GM23338 (cell line): ENCODE results near the gene MLLT6. TPM values are rescaled to one million over a fixed set of nuclear protein-coding genes. Genes with fewer than 3 reads are reported as not detected.

Experiments
- ATAC-seq: fragments of 200-7000 bp; cut with Tn5 transposase; 3 replicates; pipeline ENCODE4 v1.9.1; 2020
- DNase-seq: peaks from one replicate; pipeline ENCODE4 v3.0.0-alpha.2; 2015; ENCODE audit warnings: low spot score
- H2AFZ ChIP-seq: fragments of 200-600 bp; sonication (generic); 2 replicates; pipeline ENCODE4 v1.8.0; 2016; ENCODE audit warnings: antibody characterized with exemption, mild to moderate bottlenecking, moderate library complexity
- H3F3A ChIP-seq: fragments of 200-600 bp; sonication (generic); replicated peaks from 2 replicates; pipeline ENCODE4 v1.8.0; 2017; ENCODE audit warnings: antibody characterized with exemption, mixed run types, low read depth
- H3K27ac ChIP-seq: fragments of 200-600 bp; sonication (generic); 2 replicates; pipeline ENCODE4 v1.6.1; 2016; ENCODE audit warnings: low read depth
- H3K27me3 ChIP-seq: fragments of 200-600 bp; sonication (generic); 2 replicates; pipeline ENCODE4 v1.8.0; 2016; ENCODE audit warnings: mild to moderate bottlenecking, mixed run types, moderate library complexity; ENCODE audit not compliant: insufficient read depth
- H3K36me3 ChIP-seq: fragments of 200-600 bp; sonication (generic); 2 replicates; pipeline ENCODE4 v1.8.0; 2016; ENCODE audit warnings: mild to moderate bottlenecking; ENCODE audit not compliant: insufficient read depth
- H3K4me1 ChIP-seq: fragments of 200-600 bp; sonication (generic); 2 replicates; pipeline ENCODE4 v1.8.0; 2016; ENCODE audit warnings: mild to moderate bottlenecking, moderate library complexity; ENCODE audit not compliant: insufficient read depth
- H3K4me2 ChIP-seq: fragments of 200-600 bp; sonication (generic); 2 replicates; pipeline ENCODE4 v1.7.1; 2017; ENCODE audit warnings: mixed run types
- H3K4me3 ChIP-seq: fragments of 200-600 bp; sonication (generic); 2 replicates; pipeline ENCODE4 v1.6.1; 2016; ENCODE audit warnings: mixed run types
- H3K79me2 ChIP-seq: fragments of 200-600 bp; sonication (generic); replicated peaks from 2 replicates; pipeline ENCODE4 v1.8.0; 2017; ENCODE audit warnings: mild to moderate bottlenecking; ENCODE audit not compliant: insufficient read depth
- H3K9me2 ChIP-seq: fragments of 200-600 bp; sonication (generic); 2 replicates; pipeline ENCODE4 v1.8.0; 2017; ENCODE audit not compliant: insufficient read depth
- H4K20me1 ChIP-seq: fragments of 200-600 bp; sonication (generic); replicated peaks from 2 replicates; pipeline ENCODE4 v1.8.0; 2017; ENCODE audit warnings: mild to moderate bottlenecking; ENCODE audit not compliant: insufficient read depth
- H3K27ac Mint-ChIP-seq: 2 replicates; pipeline ENCODE4 v1.8.0; 2020; ENCODE audit warnings: inconsistent platforms, mild to moderate bottlenecking, moderate library complexity, mixed read lengths
- H3K27me3 Mint-ChIP-seq: 3 replicates; pipeline ENCODE4 v1.8.0; 2022; ENCODE audit warnings: low read depth, mild to moderate bottlenecking, moderate library complexity, mixed read lengths, inconsistent platforms; ENCODE audit not compliant: insufficient read depth, poor library complexity
- H3K36me3 Mint-ChIP-seq: 3 replicates; pipeline ENCODE4 v1.8.0; 2021; ENCODE audit warnings: low read depth, mild to moderate bottlenecking, inconsistent platforms, moderate library complexity, mixed read lengths
- H3K4me1 Mint-ChIP-seq: 3 replicates; pipeline ENCODE4 v1.8.0; 2020; ENCODE audit warnings: mild to moderate bottlenecking, inconsistent platforms, mixed read lengths
- H3K4me3 Mint-ChIP-seq: 3 replicates; pipeline ENCODE4 v1.8.0; 2021; ENCODE audit warnings: moderate library complexity, mild to moderate bottlenecking, inconsistent platforms, mixed read lengths
- H3K9me3 Mint-ChIP-seq: 3 replicates; pipeline ENCODE4 v1.8.0; 2020; ENCODE audit warnings: moderate library complexity, mild to moderate bottlenecking, inconsistent platforms, mixed read lengths
- ETS1 ChIP-seq: IDR thresholded peaks from 2 replicates; pipeline ENCODE4 v1.6.1; 2016; ENCODE audit warnings: antibody characterized with exemption
- EZH2 ChIP-seq: fragments of 200-600 bp; sonication (generic); IDR thresholded peaks from one replicate; pipeline ENCODE4 v1.8.0; 2017; ENCODE audit warnings: antibody characterized with exemption, mild to moderate bottlenecking, low read depth; ENCODE audit not compliant: unreplicated experiment
- EZH2phosphoT487 ChIP-seq: fragments of 200-600 bp; sonication (generic); IDR thresholded peaks from one replicate; pipeline ENCODE4 v1.8.1; 2018; ENCODE audit warnings: antibody characterized with exemption; ENCODE audit not compliant: unreplicated experiment
- JUNB ChIP-seq: IDR thresholded peaks from one replicate; pipeline ENCODE4 v1.6.1; 2016; ENCODE audit warnings: antibody characterized with exemption; ENCODE audit not compliant: unreplicated experiment
- NANOG ChIP-seq: IDR thresholded peaks from 2 replicates; pipeline ENCODE4 v1.6.1; 2016; ENCODE audit warnings: antibody characterized with exemption, borderline replicate concordance
- POLR2AphosphoS5 ChIP-seq: IDR thresholded peaks from 2 replicates; pipeline ENCODE4 v1.6.1; 2016; ENCODE audit warnings: antibody characterized with exemption, low read depth
- STAT1 ChIP-seq: IDR thresholded peaks from one replicate; pipeline ENCODE4 v1.6.1; 2016; ENCODE audit warnings: antibody characterized with exemption; ENCODE audit not compliant: unreplicated experiment
- ZNF114 ChIP-seq: fragments of 250-450 bp; sonication (Bioruptor Pico); IDR thresholded peaks from 2 replicates; pipeline ENCODE4 v1.5.0; 2020; ENCODE audit warnings: mild to moderate bottlenecking, moderate library complexity
- ZNF462 ChIP-seq: fragments of 250-450 bp; sonication (Bioruptor Pico); IDR thresholded peaks from 2 replicates; pipeline ENCODE4 v1.5.0; 2020; ENCODE audit warnings: mild to moderate bottlenecking, moderate library complexity
- polyA plus RNA-seq: library from polyadenylated mRNA; unstranded; fragments of >200 nt; fragmentation: Nextera tagmentation; extraction: Ambion mirVana; gene quantifications from 2 replicates; pipeline ENCODE4 v1.2.1, GENCODE V29; 2016
- total RNA-seq: library from RNA; depleted of rRNA; stranded (reverse); fragments of >200 nt; shearing (Covaris generic); gene quantifications from 2 replicates; pipeline ENCODE4 v1.2.3, GENCODE V29; 2014
- TF ChIP-seq, protein P1 (sequence below), 2 experiments: fragments of 200-600 bp in 1 of 2; sonication (generic) in 1 of 2; conservative IDR thresholded peaks; 2 replicates each; pipeline versions ENCODE4 v1.5.1 to v1.6.1; 2016 to 2017; ENCODE audit warnings: antibody characterized with exemption in 2 of 2, low read depth in 2 of 2, mild to moderate bottlenecking in 2 of 2, moderate library complexity in 1 of 2

The MLLT6 gene
- total and polyA plus RNA-seq, 2 experiments from 2014 or later, result 2.6 to 2.8 TPM

- H2AFZ ChIP-seq, result no peak overlapping the region
Measured at GRCh38 chr17:38693700-38694329, 11.3 kb upstream of the MLLT6 start.

More at GRCh38 chr17:38693700-38694329, 11.3 kb upstream of the MLLT6 start:
- H3K27ac ChIP-seq, result no peak overlapping the region
- no peaks in the 10 kb centered on the region for H4K20me1 ChIP-seq
- no peak overlapping the region for H3K4me3 Mint-ChIP-seq
- no peaks in the 10 kb centered on the region; the same call in 2 of the 3 replicates for H3K36me3 Mint-ChIP-seq
- no peak overlapping the region for H3K4me2 ChIP-seq
- H3K4me1 Mint-ChIP-seq, result peaks cover 15% of the 10 kb centered on the region
- no peak overlapping the region for H3K27ac Mint-ChIP-seq
- H3K79me2 ChIP-seq, result no peaks in the 10 kb centered on the region
- H3K27me3 Mint-ChIP-seq, result peaks cover 33% of the 10 kb centered on the region
- no peak overlapping the region for H3K4me3 ChIP-seq
- DNase-seq (no peak), ATAC-seq (no peak)
- H3K9me3 Mint-ChIP-seq, result no peaks in the 10 kb centered on the region
- H3K4me1 ChIP-seq, result no peaks in the 10 kb centered on the region
- TF ChIP-seq JUNB, result no peak
- TF ChIP-seq ETS1, result no peak
- TF ChIP-seq NANOG, result no peak
- no peak for TF ChIP-seq POLR2AphosphoS5
- no peak for TF ChIP-seq EZH2phosphoT487
- no peak for TF ChIP-seq ZNF462
- TF ChIP-seq EZH2, result no peak
- no peak for TF ChIP-seq STAT1
- TF ChIP-seq, protein P1, sequence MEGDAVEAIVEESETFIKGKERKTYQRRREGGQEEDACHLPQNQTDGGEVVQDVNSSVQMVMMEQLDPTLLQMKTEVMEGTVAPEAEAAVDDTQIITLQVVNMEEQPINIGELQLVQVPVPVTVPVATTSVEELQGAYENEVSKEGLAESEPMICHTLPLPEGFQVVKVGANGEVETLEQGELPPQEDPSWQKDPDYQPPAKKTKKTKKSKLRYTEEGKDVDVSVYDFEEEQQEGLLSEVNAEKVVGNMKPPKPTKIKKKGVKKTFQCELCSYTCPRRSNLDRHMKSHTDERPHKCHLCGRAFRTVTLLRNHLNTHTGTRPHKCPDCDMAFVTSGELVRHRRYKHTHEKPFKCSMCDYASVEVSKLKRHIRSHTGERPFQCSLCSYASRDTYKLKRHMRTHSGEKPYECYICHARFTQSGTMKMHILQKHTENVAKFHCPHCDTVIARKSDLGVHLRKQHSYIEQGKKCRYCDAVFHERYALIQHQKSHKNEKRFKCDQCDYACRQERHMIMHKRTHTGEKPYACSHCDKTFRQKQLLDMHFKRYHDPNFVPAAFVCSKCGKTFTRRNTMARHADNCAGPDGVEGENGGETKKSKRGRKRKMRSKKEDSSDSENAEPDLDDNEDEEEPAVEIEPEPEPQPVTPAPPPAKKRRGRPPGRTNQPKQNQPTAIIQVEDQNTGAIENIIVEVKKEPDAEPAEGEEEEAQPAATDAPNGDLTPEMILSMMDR (conservative IDR thresholded peaks at IDR 0.05; ENCODE audit: low read depth in 2 of 2), result no peak
- TF ChIP-seq ZNF114 (CRISPR knock-in tag), result no peak
- H3K9me2 ChIP-seq, result no peaks in the 10 kb centered on the region
- peaks cover 23% of the 10 kb centered on the region for H3K27me3 ChIP-seq
- H3F3A ChIP-seq, result 0 out of 2 replicates have a peak, but pooled peaks cover 2% of the 10 kb centered on the region
- no peaks in the 10 kb centered on the region for H3K36me3 ChIP-seq
